ENCODE data around the gene INO80B. TPM values are rescaled to one million over a fixed set of nuclear protein-coding genes. Genes with fewer than 3 reads are reported as not detected.

Gene INO80B
- total and polyA plus RNA-seq, 2 of the 8 experiments (the other 6 are each of a cell fraction or from before 2014, with no cell fraction given), result 3.9 to 18.5 TPM

DNA sequence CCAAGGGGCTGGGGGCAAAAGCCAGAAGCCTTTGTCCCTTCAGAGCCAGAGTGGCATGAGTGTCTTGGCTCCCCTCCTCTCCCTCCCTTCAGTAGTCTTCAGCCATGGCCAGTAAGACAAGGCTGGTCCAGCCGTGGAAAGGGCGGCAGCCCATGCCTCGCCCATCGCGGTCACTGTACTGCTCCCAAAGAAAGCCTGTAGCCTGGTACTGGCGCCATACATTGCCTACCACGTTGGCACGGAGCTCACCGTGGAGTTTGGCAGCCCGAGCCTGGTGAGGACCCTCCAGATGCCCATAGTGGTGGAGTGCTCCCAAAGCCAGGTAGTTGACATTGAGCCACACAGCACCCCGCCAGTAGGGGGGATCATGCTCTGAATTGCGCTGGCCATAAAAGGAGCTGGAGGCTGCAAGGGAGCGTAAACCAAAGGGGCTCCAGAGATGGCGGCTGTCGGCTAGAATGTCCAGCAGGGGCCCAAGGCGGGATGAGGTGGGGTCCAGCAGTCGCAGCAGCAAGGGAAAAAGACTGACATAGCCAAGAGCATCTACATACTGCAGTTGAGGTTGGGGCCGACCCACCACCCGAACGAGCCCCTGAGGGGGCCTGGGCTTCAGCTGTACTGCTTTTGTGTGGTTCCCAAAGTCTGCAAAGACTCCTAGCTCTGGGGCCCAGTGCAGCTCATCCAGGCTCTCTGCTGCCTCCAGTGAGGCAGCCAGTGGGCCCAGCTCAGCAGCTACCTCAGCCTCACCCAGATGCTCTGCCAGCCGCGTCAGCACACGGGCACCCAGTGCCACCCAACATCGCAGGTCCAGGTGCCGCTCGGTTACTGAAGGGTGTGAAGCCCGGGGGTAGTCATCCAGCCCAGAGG lies 6.5 kb downstream of the INO80B start:
- Histone ChIP-seq H3K4ac (replicated peaks; ENCODE audit: insufficient read length, low read depth, low read length) (no peak overlapping the region), H3K4me3 (ENCODE audit: extremely low read depth in 1 of 4, insufficient read depth in 2 of 4, low read depth in 3 of 4, low read length in 4 of 4) (no peak overlapping the region), H2BK5ac (ENCODE audit: low read depth, low read length) (no peak overlapping the region; the same call in 1 of the 2 replicates), H3K18ac (ENCODE audit: extremely low read depth, low read length) (no peak overlapping the region), H3K36me3 (ENCODE audit: control insufficient read depth in 2 of 4, insufficient read depth in 4 of 4, low read length in 3 of 4) (peaks cover 0 to 12% (median 2%) of the 10 kb centered on the region in 4 experiments; a peak in 4 of 8 replicates), H3K79me2 (ENCODE audit: control insufficient read depth in 1 of 2, insufficient read depth in 2 of 2, low read length in 2 of 2) (peaks cover 0 to 10% of the 10 kb centered on the region in 2 experiments; a peak in 1 of 4 replicates), H4K91ac (replicated peaks; ENCODE audit: insufficient read length, low read length) (no peak overlapping the region), H2BK20ac (ENCODE audit: low read length) (no peak overlapping the region), H3K79me1 (ENCODE audit: low read depth, low read length) (no peaks in the 10 kb centered on the region; the same call in none of the 2 replicates), H4K20me1 (replicated peaks in 1 of 2; ENCODE audit: control insufficient read depth in 1 of 2, insufficient read depth in 2 of 2, low read length in 2 of 2) (no peaks in the 10 kb centered on the region), H3K14ac (ENCODE audit: insufficient read length) (no peak overlapping the region), H3K4me2 (ENCODE audit: insufficient read depth in 1 of 2, low read depth in 2 of 2, low read length in 2 of 2) (no peak overlapping the region), H2AFZ (ENCODE audit: low read length) (no peak overlapping the region), H4K5ac (ENCODE audit: insufficient read length, low read depth, low read length) (no peak overlapping the region), H3K9me3 (ENCODE audit: insufficient read depth in 2 of 2, low read depth in 1 of 2, low read length in 1 of 2) (no peaks in the 10 kb centered on the region), H3K56ac (replicated peaks; ENCODE audit: insufficient read length, low read depth, low read length) (no peak overlapping the region), H3K27me3 (replicated peaks in 1 of 4; ENCODE audit: control insufficient read depth in 3 of 4, extremely low read depth in 1 of 4, insufficient read depth in 3 of 4, low read length in 3 of 4) (no peaks in the 10 kb centered on the region), H2BK15ac (ENCODE audit: low read length) (no peak overlapping the region), H2BK12ac (ENCODE audit: low read depth, low read length) (no peak overlapping the region), H3K23me2 (ENCODE audit: low read depth, low read length) (peaks cover 21% of the 10 kb centered on the region), H3K9ac (replicated peaks in 1 of 4; ENCODE audit: extremely low read depth in 1 of 4, low read depth in 3 of 4, low read length in 3 of 4) (no peak overlapping the region), H2AK5ac (ENCODE audit: low read depth, low read length) (no peak overlapping the region), H3K27ac (ENCODE audit: low read depth, low read length) (no peak overlapping the region), H4K8ac (ENCODE audit: extremely low read depth, insufficient read depth, low read length) (peak overlapping the region; percentile 54; the same call in 1 of the 2 replicates), H2BK120ac (replicated peaks; ENCODE audit: low read depth, low read length) (no peak overlapping the region), H3K23ac (ENCODE audit: insufficient read length) (no peak overlapping the region), H3K4me1 (replicated peaks in 1 of 4; ENCODE audit: control insufficient read depth in 3 of 4, insufficient read depth in 4 of 4, low read length in 3 of 4) (peaks cover 0 to 6% (median 2%) of the 10 kb centered on the region in 4 experiments; a peak in 4 of 7 replicates)
- WGBS, 2 experiments (ENCODE audit: extremely low coverage in 1 of 2, insufficient coverage in 1 of 2, insufficient read length in 1 of 2, insufficient replicate concordance in 2 of 2, low coverage in 1 of 2, low lambda C conversion rate in 2 of 2, missing lambda C conversion rate in 1 of 2), result 90% methylated on average over 27 of the region's 27 CpGs; no CpG with 5 or more reads in 1 of the 2 experiments
- POLR2A ChIA-PET (ENCODE audit: partially characterized antibody), result interaction anchor here (0.7 to 10.5 kb wide), 7 partner anchors 12 to 46 kb away, joined by 3 to 89 read pairs (median 3); partner anchors contain the start of genes CCDC142, MRPL53, PCGF1 and RTKN
- CTCF ChIA-PET (ENCODE audit: partially characterized antibody), result interaction anchor here (0.6 to 10.5 kb wide), 18 partner anchors 10 to 336 kb away, joined by 3 to 86 read pairs (median 3); partner anchors contain the start of genes CCDC142, M1AP, MRPL53 and TTC31
- FAIRE-seq (no peak), DNase-seq (ENCODE audit: low read depth in 1 of 2, low spot score in 2 of 2) (peak in 1 of 2 experiments; percentile 78)
- no peak for TF ChIP-seq FOSL1 (IDR thresholded peaks at IDR 0.05; ENCODE audit: insufficient read depth, low read depth, low read length)
- TF ChIP-seq POLR2A (IDR thresholded peaks at IDR 0.05; ENCODE audit: control extremely low read depth in 1 of 2, low read depth in 2 of 2, low read length in 2 of 2), result peak in 1 of 2 experiments; percentile 20; a peak in 1 of 3 replicates
- TF ChIP-seq, protein P1, sequence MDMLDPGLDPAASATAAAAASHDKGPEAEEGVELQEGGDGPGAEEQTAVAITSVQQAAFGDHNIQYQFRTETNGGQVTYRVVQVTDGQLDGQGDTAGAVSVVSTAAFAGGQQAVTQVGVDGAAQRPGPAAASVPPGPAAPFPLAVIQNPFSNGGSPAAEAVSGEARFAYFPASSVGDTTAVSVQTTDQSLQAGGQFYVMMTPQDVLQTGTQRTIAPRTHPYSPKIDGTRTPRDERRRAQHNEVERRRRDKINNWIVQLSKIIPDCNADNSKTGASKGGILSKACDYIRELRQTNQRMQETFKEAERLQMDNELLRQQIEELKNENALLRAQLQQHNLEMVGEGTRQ (IDR thresholded peaks at IDR 0.05; ENCODE audit: low read length), result no peak
- TF ChIP-seq YY1 (IDR thresholded peaks at IDR 0.05; ENCODE audit: low read depth, low read length), result peak; percentile 31; the same call in 1 of the 2 replicates
- TF ChIP-seq, protein P2, sequence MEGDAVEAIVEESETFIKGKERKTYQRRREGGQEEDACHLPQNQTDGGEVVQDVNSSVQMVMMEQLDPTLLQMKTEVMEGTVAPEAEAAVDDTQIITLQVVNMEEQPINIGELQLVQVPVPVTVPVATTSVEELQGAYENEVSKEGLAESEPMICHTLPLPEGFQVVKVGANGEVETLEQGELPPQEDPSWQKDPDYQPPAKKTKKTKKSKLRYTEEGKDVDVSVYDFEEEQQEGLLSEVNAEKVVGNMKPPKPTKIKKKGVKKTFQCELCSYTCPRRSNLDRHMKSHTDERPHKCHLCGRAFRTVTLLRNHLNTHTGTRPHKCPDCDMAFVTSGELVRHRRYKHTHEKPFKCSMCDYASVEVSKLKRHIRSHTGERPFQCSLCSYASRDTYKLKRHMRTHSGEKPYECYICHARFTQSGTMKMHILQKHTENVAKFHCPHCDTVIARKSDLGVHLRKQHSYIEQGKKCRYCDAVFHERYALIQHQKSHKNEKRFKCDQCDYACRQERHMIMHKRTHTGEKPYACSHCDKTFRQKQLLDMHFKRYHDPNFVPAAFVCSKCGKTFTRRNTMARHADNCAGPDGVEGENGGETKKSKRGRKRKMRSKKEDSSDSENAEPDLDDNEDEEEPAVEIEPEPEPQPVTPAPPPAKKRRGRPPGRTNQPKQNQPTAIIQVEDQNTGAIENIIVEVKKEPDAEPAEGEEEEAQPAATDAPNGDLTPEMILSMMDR (IDR thresholded peaks at IDR 0.05; ENCODE audit: control extremely low read depth in 1 of 3, insufficient read depth in 1 of 3, low read depth in 1 of 3, low read length in 3 of 3), result peak; percentile 39 to 73 (median 50)
- no peak for TF ChIP-seq CHD2 (IDR thresholded peaks at IDR 0.05; ENCODE audit: low read length)
- TF ChIP-seq NANOG (IDR thresholded peaks at IDR 0.05; ENCODE audit: insufficient read depth, low read depth, low read length, poor library complexity, severe bottlenecking), result no peak
